Measurements from ENCODE around the gene ERVK3-1.

Gene ERVK3-1

DNA sequence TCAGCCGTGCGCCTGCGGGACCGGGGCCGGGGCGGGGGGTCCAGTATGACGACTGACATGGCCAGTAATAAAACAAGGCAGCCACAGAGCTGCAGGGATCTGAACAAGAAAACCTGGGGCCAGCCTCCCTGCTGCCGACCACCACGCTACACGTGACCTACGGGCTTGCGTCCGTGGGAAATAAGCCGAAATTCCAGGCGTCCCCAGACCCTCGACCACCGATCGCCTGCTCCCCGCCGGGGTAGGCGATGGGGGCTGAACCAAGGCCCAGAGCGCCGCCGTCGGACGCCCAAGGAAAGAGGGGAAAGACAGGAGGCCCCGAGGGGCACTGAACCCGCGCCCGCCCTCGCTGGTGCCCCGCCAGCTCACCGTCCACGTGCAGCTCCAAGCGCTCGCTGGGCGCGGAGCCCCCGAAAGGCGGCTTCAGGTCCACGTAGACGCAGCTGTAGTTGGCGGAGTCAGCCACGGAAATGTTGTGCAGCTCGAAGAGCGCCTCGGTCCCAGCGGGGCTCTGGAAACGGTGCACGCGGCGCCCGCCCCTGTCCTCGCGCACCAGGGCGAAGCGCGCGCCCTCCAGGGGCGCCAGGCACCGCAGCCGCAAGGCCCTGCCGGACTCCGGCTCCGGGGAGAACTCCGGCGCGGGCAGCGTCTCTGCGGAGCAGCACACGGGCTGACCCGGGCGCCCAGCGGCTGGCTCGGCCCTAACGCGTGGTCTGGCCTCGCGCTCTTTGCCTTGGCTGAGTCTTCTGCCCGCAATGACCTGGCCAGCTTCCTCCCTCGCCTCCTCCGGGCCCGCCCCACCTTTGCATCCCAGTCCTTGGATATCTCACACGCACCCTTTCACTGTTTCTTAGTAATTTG, 45.1 kb downstream of the ERVK3-1 start:
- Histone ChIP-seq H3K36me3 (ENCODE audit: insufficient read depth) (no peaks in the 10 kb centered on the region), H2AFZ (ENCODE audit: low read depth) (no peak overlapping the region), H4K20me1 (ENCODE audit: insufficient read depth) (no peaks in the 10 kb centered on the region), H3K27ac (no peak overlapping the region), H3K4me1 (ENCODE audit: low read depth, poor library complexity, severe bottlenecking) (no peaks in the 10 kb centered on the region), H3K27me3 (ENCODE audit: insufficient read depth, low read depth) (peaks cover 13% of the 10 kb centered on the region; the same call in 1 of the 2 replicates), H3K9ac (no peak overlapping the region), H3K79me2 (ENCODE audit: insufficient read depth, low read depth) (no peaks in the 10 kb centered on the region), H3K4me2 (no peak overlapping the region), H3K4me3 (IDR thresholded peaks at IDR 0.05; ENCODE audit: insufficient read depth, low read depth, low read length) (no peak overlapping the region)
- TF ChIP-seq, protein P1, sequence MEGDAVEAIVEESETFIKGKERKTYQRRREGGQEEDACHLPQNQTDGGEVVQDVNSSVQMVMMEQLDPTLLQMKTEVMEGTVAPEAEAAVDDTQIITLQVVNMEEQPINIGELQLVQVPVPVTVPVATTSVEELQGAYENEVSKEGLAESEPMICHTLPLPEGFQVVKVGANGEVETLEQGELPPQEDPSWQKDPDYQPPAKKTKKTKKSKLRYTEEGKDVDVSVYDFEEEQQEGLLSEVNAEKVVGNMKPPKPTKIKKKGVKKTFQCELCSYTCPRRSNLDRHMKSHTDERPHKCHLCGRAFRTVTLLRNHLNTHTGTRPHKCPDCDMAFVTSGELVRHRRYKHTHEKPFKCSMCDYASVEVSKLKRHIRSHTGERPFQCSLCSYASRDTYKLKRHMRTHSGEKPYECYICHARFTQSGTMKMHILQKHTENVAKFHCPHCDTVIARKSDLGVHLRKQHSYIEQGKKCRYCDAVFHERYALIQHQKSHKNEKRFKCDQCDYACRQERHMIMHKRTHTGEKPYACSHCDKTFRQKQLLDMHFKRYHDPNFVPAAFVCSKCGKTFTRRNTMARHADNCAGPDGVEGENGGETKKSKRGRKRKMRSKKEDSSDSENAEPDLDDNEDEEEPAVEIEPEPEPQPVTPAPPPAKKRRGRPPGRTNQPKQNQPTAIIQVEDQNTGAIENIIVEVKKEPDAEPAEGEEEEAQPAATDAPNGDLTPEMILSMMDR (conservative IDR thresholded peaks at IDR 0.05; ENCODE audit: low read depth, low read length) = no peak

DNA sequence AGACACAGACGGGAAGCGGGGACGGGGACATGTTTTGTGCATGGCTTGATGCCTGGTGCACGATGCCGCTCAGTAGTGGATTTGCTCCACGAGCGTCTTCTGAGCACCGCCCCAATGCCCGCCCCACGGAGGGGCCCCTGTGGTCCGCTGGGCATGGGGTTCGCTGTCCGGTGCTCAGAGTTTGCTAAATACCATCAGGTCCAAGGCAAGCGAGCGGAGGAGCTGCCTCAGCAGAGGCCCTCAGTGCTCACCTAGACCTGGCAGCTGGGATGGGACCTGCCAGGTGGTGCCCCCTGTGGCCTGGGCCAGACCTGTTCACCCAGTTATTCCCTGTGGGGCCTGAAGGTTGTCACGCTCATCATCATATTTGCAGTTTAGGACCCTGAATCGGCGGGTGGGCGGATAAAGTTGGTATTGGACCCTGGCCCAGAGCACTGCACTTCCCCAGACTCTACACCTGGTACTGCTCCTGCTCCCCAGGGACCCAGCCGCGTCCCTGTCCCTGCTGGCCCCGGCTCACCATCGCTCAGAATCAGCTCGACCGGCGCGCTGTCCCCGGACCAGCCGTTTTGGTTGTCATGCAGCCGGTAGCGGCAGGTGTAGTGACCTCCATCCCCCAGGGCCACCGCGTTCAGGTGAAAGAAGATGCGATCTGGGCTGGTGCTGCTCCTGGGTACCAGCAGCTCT, 45.8 kb downstream of the ERVK3-1 start:
- Histone ChIP-seq H3K4me2 (no peak overlapping the region), H3K9ac (no peak overlapping the region), H3K27ac (no peak overlapping the region), H3K27me3 (ENCODE audit: insufficient read depth, low read depth) (peaks cover 13% of the 10 kb centered on the region; the same call in 1 of the 2 replicates), H3K79me2 (ENCODE audit: insufficient read depth, low read depth) (no peaks in the 10 kb centered on the region), H3K4me1 (ENCODE audit: low read depth, poor library complexity, severe bottlenecking) (peaks cover 3% of the 10 kb centered on the region), H3K36me3 (ENCODE audit: insufficient read depth) (no peaks in the 10 kb centered on the region), H4K20me1 (ENCODE audit: insufficient read depth) (no peaks in the 10 kb centered on the region), H2AFZ (ENCODE audit: low read depth) (no peak overlapping the region), H3K4me3 (IDR thresholded peaks at IDR 0.05; ENCODE audit: insufficient read depth, low read depth, low read length) (no peak overlapping the region)
- TF ChIP-seq, protein P1 (conservative IDR thresholded peaks at IDR 0.05; ENCODE audit: low read depth, low read length) = no peak

DNA sequence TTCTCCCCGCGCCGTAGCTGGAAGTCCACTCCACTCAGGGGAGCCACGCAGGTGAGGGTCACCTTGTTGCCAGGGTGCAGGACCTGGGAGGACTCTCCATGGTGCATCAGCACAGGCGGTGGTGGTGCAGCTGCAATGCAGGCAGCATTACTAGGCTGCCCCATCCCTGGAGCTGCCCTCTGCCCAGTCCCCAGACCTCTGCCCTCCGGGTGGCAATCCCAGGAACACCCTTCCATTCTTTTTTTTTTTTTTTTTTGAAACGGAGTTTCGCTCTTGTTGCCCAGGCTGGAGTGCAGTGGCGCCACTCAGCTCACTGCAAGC, 46.3 kb downstream of the ERVK3-1 start:
- peaks cover 3% of the 10 kb centered on the region for H3K4me1 ChIP-seq (ENCODE audit: low read depth, poor library complexity, severe bottlenecking)
- H3K9ac ChIP-seq = no peak overlapping the region
- H3K4me3 ChIP-seq (IDR thresholded peaks at IDR 0.05; ENCODE audit: insufficient read depth, low read depth, low read length) = no peak overlapping the region
- no peaks in the 10 kb centered on the region for H3K36me3 ChIP-seq (ENCODE audit: insufficient read depth)
- H4K20me1 ChIP-seq (ENCODE audit: insufficient read depth) = no peaks in the 10 kb centered on the region
- TF ChIP-seq, protein P1 (conservative IDR thresholded peaks at IDR 0.05; ENCODE audit: low read depth, low read length) = no peak
- H2AFZ ChIP-seq (ENCODE audit: low read depth) = no peak overlapping the region
- H3K27me3 ChIP-seq (ENCODE audit: insufficient read depth, low read depth) = peaks cover 13% of the 10 kb centered on the region; the same call in 1 of the 2 replicates
- no peaks in the 10 kb centered on the region for H3K79me2 ChIP-seq (ENCODE audit: insufficient read depth, low read depth)
- no peak overlapping the region for H3K27ac ChIP-seq
- no peak overlapping the region for H3K4me2 ChIP-seq

DNA sequence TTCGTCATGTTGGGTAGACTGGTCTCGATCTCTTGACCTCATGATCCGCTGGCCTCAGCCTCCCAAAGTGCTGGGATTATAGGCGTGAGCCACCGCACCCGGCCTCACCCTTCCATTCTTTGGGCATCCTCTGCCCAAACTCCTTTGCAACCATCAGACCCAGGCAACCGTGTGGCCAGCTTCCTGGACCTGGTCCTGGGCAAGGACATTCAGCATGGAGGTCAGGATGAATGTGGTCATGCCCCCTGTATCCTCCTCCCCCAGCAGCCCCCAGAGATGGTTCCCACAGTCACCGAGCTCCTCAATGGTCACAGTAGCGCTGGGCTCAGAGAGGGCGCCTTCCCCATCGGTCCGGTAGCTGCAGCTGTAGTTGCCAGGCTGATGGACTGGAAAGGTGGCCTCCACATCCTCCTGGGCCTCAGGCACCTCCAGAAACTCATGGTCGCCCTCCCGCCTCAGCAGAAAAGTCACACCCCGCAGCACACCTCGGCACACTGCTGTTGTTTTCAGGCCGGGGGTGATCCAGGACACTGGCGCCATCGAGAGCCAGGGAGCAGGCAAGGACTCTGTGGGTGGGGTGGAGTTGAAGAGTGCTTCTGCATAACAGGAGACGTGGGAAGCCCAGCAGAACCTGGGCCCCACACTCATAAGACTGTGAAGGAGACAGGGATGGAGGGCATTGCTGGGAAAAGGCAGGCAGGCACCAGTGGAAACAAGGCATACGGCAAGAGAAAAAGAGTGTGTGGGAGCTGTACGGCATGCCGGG, 47.0 kb downstream of the ERVK3-1 start:
- Histone ChIP-seq H3K4me2 (no peak overlapping the region), H4K20me1 (ENCODE audit: insufficient read depth) (no peaks in the 10 kb centered on the region), H3K79me2 (ENCODE audit: insufficient read depth, low read depth) (no peaks in the 10 kb centered on the region), H3K4me1 (ENCODE audit: low read depth, poor library complexity, severe bottlenecking) (peaks cover 3% of the 10 kb centered on the region), H2AFZ (ENCODE audit: low read depth) (no peak overlapping the region), H3K27ac (no peak overlapping the region), H3K4me3 (IDR thresholded peaks at IDR 0.05; ENCODE audit: insufficient read depth, low read depth, low read length) (no peak overlapping the region), H3K27me3 (ENCODE audit: insufficient read depth, low read depth) (peaks cover 9% of the 10 kb centered on the region; the same call in 1 of the 2 replicates), H3K36me3 (ENCODE audit: insufficient read depth) (no peaks in the 10 kb centered on the region), H3K9ac (no peak overlapping the region)
- TF ChIP-seq, protein P1 (conservative IDR thresholded peaks at IDR 0.05; ENCODE audit: low read depth, low read length) = no peak

All from KMS-11 (cell line).